IMR-90 (cell line): ENCODE data around the gene CCDC70. TPM values are rescaled to one million over a fixed set of nuclear protein-coding genes. Genes with fewer than 3 reads are reported as not detected.

Experiments used
- ATAC-seq: fragments of 200-7000 bp; cut with Tn5 transposase; 2 replicates; pipeline ENCODE4 v1.9.1; 2020; ENCODE audit warnings: low read depth, mild to moderate bottlenecking, moderate library complexity
- BruUV-seq: library from RNA; stranded (reverse); fragments of 400-500 nt; replicated peaks from 2 replicates; lab custom pipeline; 2021; lab: Mats Ljungman, UMichigan
- CTCF ChIA-PET: fragments of 300-600 bp; formaldehyde crosslinking; extraction: SDS; loops from one replicate; lab custom pipeline; 2021; ENCODE audit warnings: antibody characterized with exemption; lab: Yijun Ruan, JAX
- POLR2A ChIA-PET: fragments of 300-600 bp; sonication (Branson Sonifier 250); formaldehyde crosslinking; loops from one replicate; lab custom pipeline; 2022; ENCODE audit warnings: antibody characterized with exemption; ENCODE audit not compliant: unreplicated experiment; lab: Charles Lee
- DNase-seq: peaks from one replicate; pipeline ENCODE4 v3.0.0; 2013
- H2AFZ ChIP-seq: replicated peaks from 2 replicates; pipeline ENCODE3; 2013; ENCODE audit warnings: low read length, mild to moderate bottlenecking; ENCODE audit not compliant: poor library complexity
- H2AK5ac ChIP-seq: 2 replicates; pipeline ENCODE4 v1.6.1; 2013; ENCODE audit warnings: low read depth, low read length, inconsistent platforms
- H2AK9ac ChIP-seq: replicated peaks from 2 replicates; pipeline ENCODE3; 2013; ENCODE audit warnings: mild to moderate bottlenecking, low read depth, low read length, moderate library complexity; ENCODE audit not compliant: poor library complexity
- H2BK120ac ChIP-seq: 2 replicates; pipeline ENCODE4 v1.6.1; 2013; ENCODE audit warnings: low read depth, low read length, inconsistent platforms
- H2BK15ac ChIP-seq: 3 replicates; pipeline ENCODE4 v1.6.1; 2013; ENCODE audit warnings: low read depth, low read length, inconsistent platforms
- H2BK20ac ChIP-seq: 2 replicates; pipeline ENCODE4 v1.6.1; 2013; ENCODE audit warnings: low read depth, mild to moderate bottlenecking, inconsistent platforms, low read length, moderate library complexity
- H2BK5ac ChIP-seq: 2 replicates; pipeline ENCODE4 v1.6.1; 2013; ENCODE audit warnings: mild to moderate bottlenecking, low read depth, low read length, inconsistent platforms; ENCODE audit not compliant: poor library complexity, severe bottlenecking
- H3K14ac ChIP-seq: replicated peaks from 2 replicates; pipeline ENCODE4 v1.6.1; 2013; ENCODE audit warnings: low read depth, low read length, inconsistent platforms
- H3K18ac ChIP-seq: 2 replicates; pipeline ENCODE4 v1.6.1; 2013; ENCODE audit warnings: low read depth, low read length, control low read depth
- H3K23ac ChIP-seq: 2 replicates; pipeline ENCODE4 v1.6.1; 2013; ENCODE audit warnings: low read depth, low read length, inconsistent platforms
- H3K27ac ChIP-seq: 2 replicates; pipeline ENCODE4 v1.5.1; 2013; ENCODE audit warnings: mild to moderate bottlenecking, control low read depth, low read length; ENCODE audit not compliant: insufficient read depth
- H3K27me3 ChIP-seq: 2 replicates; pipeline ENCODE4 v1.6.1; 2013; ENCODE audit warnings: low read length; ENCODE audit not compliant: control insufficient read depth, insufficient read depth
- H3K36me3 ChIP-seq: 2 replicates; pipeline ENCODE4 v1.6.1; 2013; ENCODE audit warnings: low read length, mixed read lengths; ENCODE audit not compliant: control insufficient read depth, insufficient read depth
- H3K4ac ChIP-seq: 2 replicates; pipeline ENCODE4 v1.6.1; 2013; ENCODE audit warnings: low read depth, low read length, inconsistent platforms
- H3K4me1 ChIP-seq: 2 replicates; pipeline ENCODE4 v1.6.1; 2013; ENCODE audit warnings: low read length, mixed read lengths; ENCODE audit not compliant: control insufficient read depth, insufficient read depth
- H3K4me2 ChIP-seq: 2 replicates; pipeline ENCODE4 v1.6.1; 2013; ENCODE audit warnings: low read depth, mild to moderate bottlenecking, control low read depth, low read length, moderate library complexity
- H3K4me3 ChIP-seq: 2 replicates; pipeline ENCODE4 v1.5.1; 2013; ENCODE audit warnings: low read depth, mild to moderate bottlenecking, control low read depth, low read length, moderate library complexity; ENCODE audit not compliant: insufficient read depth
- H3K56ac ChIP-seq: 2 replicates; pipeline ENCODE4 v1.6.1; 2013; ENCODE audit warnings: low read length, inconsistent platforms; ENCODE audit not compliant: insufficient read depth; ENCODE audit errors: extremely low read depth
- H3K79me1 ChIP-seq, 2 experiments: 2 replicates each; pipeline ENCODE4 v1.6.1; 2013; ENCODE audit warnings: low read length in 2 of 2, inconsistent platforms in 1 of 2, low read depth in 1 of 2
- H3K9ac ChIP-seq: 2 replicates; pipeline ENCODE4 v1.6.1; 2013; ENCODE audit warnings: low read depth, low read length, control low read depth
- H3K9me1 ChIP-seq: 2 replicates; pipeline ENCODE4 v1.6.1; 2013; ENCODE audit warnings: low read length, inconsistent platforms; ENCODE audit not compliant: insufficient read depth
- H3K9me3 ChIP-seq: 2 replicates; pipeline ENCODE4 v1.6.1; 2013; ENCODE audit warnings: low read length; ENCODE audit not compliant: control insufficient read depth, insufficient read depth
- H4K20me1 ChIP-seq: 2 replicates; pipeline ENCODE4 v1.6.1; 2013; ENCODE audit warnings: low read length, inconsistent platforms; ENCODE audit not compliant: insufficient read depth
- H4K5ac ChIP-seq: 2 replicates; pipeline ENCODE4 v1.6.1; 2013; ENCODE audit warnings: mild to moderate bottlenecking, low read depth, low read length, control low read depth
- H4K8ac ChIP-seq, 2 experiments: 2 replicates each; pipeline ENCODE4 v1.6.1; 2013; ENCODE audit warnings: low read depth in 2 of 2, low read length in 2 of 2, control low read depth in 1 of 2, inconsistent platforms in 1 of 2
- H4K91ac ChIP-seq: 2 replicates; pipeline ENCODE4 v1.6.1; 2013; ENCODE audit warnings: low read depth, low read length, inconsistent platforms; ENCODE audit not compliant: insufficient read depth
- BHLHE40 ChIP-seq: fragments of 150-350 bp; IDR thresholded peaks from 2 replicates; pipeline ENCODE4 v1.6.1; 2016; ENCODE audit warnings: mild to moderate bottlenecking, low read depth, low read length
- CEBPB ChIP-seq: IDR thresholded peaks from 2 replicates; pipeline ENCODE4 v1.6.1; 2012; ENCODE audit warnings: low read depth, low read length, improper control_type of control experiment
- FOS ChIP-seq: fragments of 150-350 bp; IDR thresholded peaks from 2 replicates; pipeline ENCODE4 v1.6.1; 2016; ENCODE audit warnings: low read depth, low read length
- MAZ ChIP-seq: IDR thresholded peaks from 2 replicates; pipeline ENCODE4 v1.6.1; 2012; ENCODE audit warnings: low read depth, mild to moderate bottlenecking, low read length, improper control_type of control experiment, moderate library complexity, borderline replicate concordance
- MXI1 ChIP-seq: IDR thresholded peaks from 2 replicates; pipeline ENCODE4 v1.6.1; 2012; ENCODE audit warnings: low read depth, mild to moderate bottlenecking, low read length, moderate library complexity, borderline replicate concordance
- NFE2L2 ChIP-seq: fragments of 150-350 bp; IDR thresholded peaks from 2 replicates; pipeline ENCODE4 v1.6.1; 2016; ENCODE audit warnings: low read depth, mild to moderate bottlenecking, low read length
- RAD21 ChIP-seq: IDR thresholded peaks from 2 replicates; pipeline ENCODE4 v1.6.1; 2012; ENCODE audit warnings: low read length, improper control_type of control experiment
- RCOR1 ChIP-seq: IDR thresholded peaks from 2 replicates; pipeline ENCODE4 v1.6.1; 2012; ENCODE audit warnings: mild to moderate bottlenecking, low read length, improper control_type of control experiment; ENCODE audit not compliant: insufficient replicate concordance
- RFX5 ChIP-seq: IDR thresholded peaks from 2 replicates; pipeline ENCODE4 v1.8.0; 2012; ENCODE audit warnings: low read depth, mild to moderate bottlenecking, low read length, moderate library complexity
- SMC3 ChIP-seq: fragments of 150-350 bp; IDR thresholded peaks from 2 replicates; pipeline ENCODE4 v1.6.1; 2016; ENCODE audit warnings: low read depth, mild to moderate bottlenecking, antibody characterized with exemption, low read length, moderate library complexity
- WGBS, 2 experiments: methylation state at CpG; one replicate each; pipeline versions ENCODE4 v1.1.5 to v1.1.7; 2013; ENCODE audit warnings: missing lambda C conversion rate in 2 of 2; ENCODE audit not compliant: insufficient read length in 1 of 2; ENCODE audit errors: extremely low coverage in 2 of 2; 5-methylcytosine and 5-hydroxymethylcytosine counted together
- dilution Hi-C: fragments of 300-500 bp; cut with HindIII; formaldehyde crosslinking; loops from one replicate; pipeline ENCODE4 v1.14.3; 2018; ENCODE audit warnings: low sequenced_read_pairs; ENCODE audit not compliant: unreplicated experiment
- in situ Hi-C: fragments of 300-500 bp; cut with MboI; formaldehyde crosslinking; loops from 3 replicates; pipeline ENCODE4 v1.14.3; 2019; ENCODE audit warnings: low sequenced_read_pairs, inconsistent platforms, mixed read lengths
- intact Hi-C: fragments of 100-400 bp; cut with micrococcal nuclease; formaldehyde crosslinking; loops from 2 replicates; pipeline ENCODE4 v1.10.0; 2022
- polyA plus RNA-seq, 3 experiments: library from polyadenylated mRNA; depleted of rRNA; stranded (reverse); fragments of >200 nt; gene quantifications; 2 replicates each; pipeline ENCODE4 v1.2.3, GENCODE V29; 2012; ENCODE audit warnings: low replicate concordance in 1 of 3
- total RNA-seq: library from RNA; depleted of rRNA; stranded (reverse); fragments of >200 nt; gene quantifications from 2 replicates; pipeline ENCODE4 v1.2.3, GENCODE V29; 2012
- TF ChIP-seq, protein P1 (sequence below): conservative IDR thresholded peaks from 2 replicates; pipeline ENCODE4 v1.5.1; 2012; ENCODE audit warnings: mild to moderate bottlenecking, low read depth, low read length, improper control_type of control experiment

The CCDC70 gene
- total and polyA plus RNA-seq, 2 of the 4 experiments (the other 2 are of a cell fraction) = not detected

DNA sequence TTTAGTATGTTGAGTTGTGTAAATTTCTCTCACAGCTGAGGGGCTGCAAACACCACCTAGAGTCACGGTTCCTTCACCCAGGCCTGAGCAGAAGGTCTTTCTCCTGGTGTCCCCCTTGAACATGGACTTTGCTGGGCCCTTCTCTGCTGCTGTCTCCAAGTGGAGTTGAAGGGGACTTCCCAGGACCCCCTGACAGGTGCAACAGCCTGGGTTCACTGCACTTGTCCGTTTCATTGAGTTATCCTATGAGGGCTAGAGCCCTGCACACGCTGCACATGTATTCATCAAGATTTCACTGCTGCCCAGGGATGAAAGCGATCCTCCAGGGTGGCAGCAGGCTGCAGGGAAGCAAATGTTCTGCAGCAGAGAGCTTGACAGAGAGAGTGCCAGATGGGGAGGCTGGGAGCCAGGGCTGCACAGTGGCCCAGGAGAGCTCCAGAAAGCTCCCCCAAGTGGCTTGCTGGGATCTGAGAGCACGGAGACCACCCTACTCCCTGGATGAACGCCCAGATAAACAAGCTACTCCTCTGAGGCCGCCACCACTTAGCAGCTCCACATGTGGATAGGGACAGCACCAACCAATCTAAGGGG, 27.1 kb upstream of the CCDC70 start:
- dilution Hi-C loops (no loop called here), in situ Hi-C loops (no loop called here)
- H3K9me3 ChIP-seq = no peaks in the 10 kb centered on the region

More for the DNA sequence above, 27.1 kb upstream of the CCDC70 start:
- DNase-seq (no peak), ATAC-seq (no peak)
- H3K14ac ChIP-seq = no peak overlapping the region
- no peaks in the 10 kb centered on the region for H3K9me1 ChIP-seq
- H3K4ac ChIP-seq = no peak overlapping the region
- no peak overlapping the region for H3K9ac ChIP-seq
- no peak overlapping the region for H3K27ac ChIP-seq
- H3K79me1 ChIP-seq = no peaks in the 10 kb centered on the region
- no peak overlapping the region for H2BK5ac ChIP-seq
- WGBS, 2 experiments = no CpG with 5 or more reads among the region's 7 CpGs
- no peak overlapping the region for H3K4me2 ChIP-seq
- no peak overlapping the region for H2BK15ac ChIP-seq
- no peaks in the 10 kb centered on the region for H3K36me3 ChIP-seq
- H4K20me1 ChIP-seq = no peaks in the 10 kb centered on the region
- no peak overlapping the region for H4K5ac ChIP-seq
- intact Hi-C loops = loop anchor here (5.0 kb wide), 1 partner anchor 293 kb away; the partner anchor contains the start of gene NEK5
- H2AFZ ChIP-seq = no peak overlapping the region
- H4K8ac ChIP-seq = no peak overlapping the region
- H2AK5ac ChIP-seq = no peak overlapping the region
- no peak for TF ChIP-seq BHLHE40
- no peak for TF ChIP-seq MXI1
- TF ChIP-seq, protein P1, sequence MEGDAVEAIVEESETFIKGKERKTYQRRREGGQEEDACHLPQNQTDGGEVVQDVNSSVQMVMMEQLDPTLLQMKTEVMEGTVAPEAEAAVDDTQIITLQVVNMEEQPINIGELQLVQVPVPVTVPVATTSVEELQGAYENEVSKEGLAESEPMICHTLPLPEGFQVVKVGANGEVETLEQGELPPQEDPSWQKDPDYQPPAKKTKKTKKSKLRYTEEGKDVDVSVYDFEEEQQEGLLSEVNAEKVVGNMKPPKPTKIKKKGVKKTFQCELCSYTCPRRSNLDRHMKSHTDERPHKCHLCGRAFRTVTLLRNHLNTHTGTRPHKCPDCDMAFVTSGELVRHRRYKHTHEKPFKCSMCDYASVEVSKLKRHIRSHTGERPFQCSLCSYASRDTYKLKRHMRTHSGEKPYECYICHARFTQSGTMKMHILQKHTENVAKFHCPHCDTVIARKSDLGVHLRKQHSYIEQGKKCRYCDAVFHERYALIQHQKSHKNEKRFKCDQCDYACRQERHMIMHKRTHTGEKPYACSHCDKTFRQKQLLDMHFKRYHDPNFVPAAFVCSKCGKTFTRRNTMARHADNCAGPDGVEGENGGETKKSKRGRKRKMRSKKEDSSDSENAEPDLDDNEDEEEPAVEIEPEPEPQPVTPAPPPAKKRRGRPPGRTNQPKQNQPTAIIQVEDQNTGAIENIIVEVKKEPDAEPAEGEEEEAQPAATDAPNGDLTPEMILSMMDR = no peak
- no peak for TF ChIP-seq CEBPB
- TF ChIP-seq NFE2L2 = no peak
- no peak for TF ChIP-seq MAZ
- TF ChIP-seq RFX5 = no peak
- no peak for TF ChIP-seq RCOR1
- TF ChIP-seq RAD21 = no peak
- no peak for TF ChIP-seq SMC3
- no peak for TF ChIP-seq FOS
- H3K18ac ChIP-seq = no peak overlapping the region
- BruUV-seq = no TSS peak
- H3K4me1 ChIP-seq = no peaks in the 10 kb centered on the region
- H3K23ac ChIP-seq = no peak overlapping the region
- H2AK9ac ChIP-seq = no peak overlapping the region
- no peak overlapping the region for H4K91ac ChIP-seq
- H2BK120ac ChIP-seq = no peak overlapping the region
- POLR2A ChIA-PET = no interaction called here
- H2BK20ac ChIP-seq = no peak overlapping the region
- no peak overlapping the region for H3K4me3 ChIP-seq
- CTCF ChIA-PET = no interaction called here
- H3K56ac ChIP-seq = no peak overlapping the region
- H3K27me3 ChIP-seq = peaks cover 40% of the 10 kb centered on the region
